Pulmonary artery endothelial cell (primary cell): ENCODE measurements around the gene PORCN. TPM values are rescaled to one million over a fixed set of nuclear protein-coding genes. Genes with fewer than 3 reads are reported as not detected.
"Not testable (repeated sequence)": the region's sequence is repeated elsewhere in the genome, so short reads cannot be mapped to it uniquely, and the experiment has no call there.

Experiments used
- DNase-seq: peaks from one replicate; pipeline ENCODE4 v3.0.0-alpha.2; 2011; ENCODE audit warnings: low read depth, low spot score
- total RNA-seq: library from RNA; depleted of rRNA; stranded (reverse); fragments of >200 nt; gene quantifications from 2 replicates; pipeline ENCODE4 v1.2.3, GENCODE V29; 2014

PORCN gene
- total RNA-seq, 1 donor from 2014 or later: 10.8 TPM

GRCh38 chrX:48509619-48510018 lies 827 bp downstream of the PORCN start:
- no peak for DNase-seq

DNA sequence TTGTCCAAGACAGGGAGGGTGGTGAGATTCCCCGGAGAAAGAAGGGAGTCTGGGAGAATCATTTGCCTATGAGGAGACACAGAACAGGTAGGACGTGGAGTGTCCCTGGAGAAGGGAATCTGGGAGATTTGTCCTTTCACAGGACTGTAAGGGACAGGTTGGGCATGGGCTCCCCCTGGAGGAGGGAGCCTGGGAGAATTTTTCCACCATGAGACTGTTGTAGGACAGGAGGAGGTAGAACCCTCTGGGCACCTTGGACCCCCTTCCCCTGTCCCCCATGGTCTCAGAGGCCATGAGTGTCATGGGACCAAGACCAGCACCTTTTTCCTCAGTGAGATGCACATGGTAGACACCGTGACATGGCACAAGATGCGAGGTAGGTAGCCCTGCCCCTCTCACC lies 2.8 kb downstream of the PORCN start:
- DNase-seq: no peak

- DNase-seq: no peak
These were observed 3.7 kb downstream of the PORCN start for GRCh38 chrX:48512371-48512935.

- DNase-seq: no peak
These were observed 4.9 kb downstream of the PORCN start for GRCh38 chrX:48513670-48514069.

- no peak for DNase-seq
These were observed 5.5 kb downstream of the PORCN start for GRCh38 chrX:48514126-48514806.

- no peak for DNase-seq
These were observed 6.2 kb downstream of the PORCN start for GRCh38 chrX:48514868-48515460.

DNA sequence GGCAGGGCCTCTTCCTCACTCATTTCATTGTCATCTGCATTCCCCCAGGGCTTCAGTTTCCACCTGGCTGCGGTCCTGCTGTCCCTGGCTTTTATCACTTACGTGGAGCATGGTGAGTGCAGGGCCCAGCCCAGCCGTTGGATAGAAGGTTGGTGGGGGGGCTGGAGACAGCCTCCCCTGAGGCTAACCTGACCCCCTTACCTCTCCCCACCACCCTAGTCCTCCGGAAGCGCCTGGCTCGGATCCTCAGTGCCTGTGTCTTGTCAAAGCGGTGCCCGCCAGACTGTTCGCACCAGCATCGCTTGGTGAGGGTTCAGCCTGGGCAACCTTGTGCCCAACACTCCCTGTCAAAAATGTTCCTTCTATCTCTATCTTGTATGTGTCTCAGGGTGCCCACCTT lies 7.0 kb downstream of the PORCN start:
- DNase-seq: no peak

- no peak for DNase-seq
These were observed 7.5 kb downstream of the PORCN start for GRCh38 chrX:48516285-48516684.

- DNase-seq: no peak
These were observed 8.2 kb downstream of the PORCN start for GRCh38 chrX:48516987-48517386.

GRCh38 chrX:48519481-48519880 lies 10.7 kb downstream of the PORCN start:
- DNase-seq: not testable (repeated sequence)

DNA sequence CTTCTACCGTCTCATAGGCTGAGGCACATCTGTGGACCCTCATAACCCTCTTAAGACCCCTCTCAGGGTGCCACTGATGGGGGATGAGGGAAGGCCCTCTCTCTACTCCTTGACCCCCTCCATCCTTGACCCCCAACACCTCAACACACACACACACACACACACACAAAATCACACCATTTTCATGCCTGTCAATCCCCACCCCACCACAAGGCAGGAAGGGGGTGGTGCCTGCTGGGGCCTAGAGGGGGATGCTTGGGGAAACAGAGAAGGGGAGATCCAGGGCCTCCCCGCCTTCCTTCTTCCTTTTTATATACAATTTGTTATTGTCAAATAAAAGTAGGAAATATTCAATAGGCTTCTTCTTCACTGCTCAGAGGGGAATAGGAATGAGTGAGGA lies 11.7 kb downstream of the PORCN start:
- DNase-seq: no peak

DNA sequence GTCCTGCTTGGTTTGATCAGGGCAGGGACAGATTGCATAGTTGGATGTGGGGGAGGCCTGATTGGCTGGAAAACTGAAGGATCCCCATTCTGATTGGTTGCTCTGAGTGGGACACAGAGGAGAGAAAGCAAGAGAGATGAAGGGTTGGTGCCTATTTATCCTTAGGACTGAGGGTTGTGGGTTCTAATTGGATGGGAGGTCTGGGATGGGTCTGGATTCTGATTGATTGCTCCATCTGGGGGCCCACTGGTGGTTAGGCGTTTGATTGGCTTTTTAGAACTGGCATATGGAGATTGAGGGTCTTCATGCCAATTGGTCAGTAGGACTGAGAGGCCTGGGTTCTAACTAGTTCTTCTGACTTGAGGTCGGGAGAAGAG lies 12.2 kb downstream of the PORCN start:
- DNase-seq: no peak

- DNase-seq: peak; percentile 32
These were observed 12.8 kb downstream of the PORCN start, which contains the start of gene EBP for GRCh38 chrX:48521353-48522243. Gene EBP (plus strand): TSS chrX:48521808. CDS start chrX:48523772, 1,964 bp downstream.

- no peak for DNase-seq
These were observed 13.5 kb downstream of the PORCN start for GRCh38 chrX:48522291-48522690.

- no peak for DNase-seq
These were observed 14.9 kb downstream of the PORCN start for GRCh38 chrX:48523682-48524081.

DNA sequence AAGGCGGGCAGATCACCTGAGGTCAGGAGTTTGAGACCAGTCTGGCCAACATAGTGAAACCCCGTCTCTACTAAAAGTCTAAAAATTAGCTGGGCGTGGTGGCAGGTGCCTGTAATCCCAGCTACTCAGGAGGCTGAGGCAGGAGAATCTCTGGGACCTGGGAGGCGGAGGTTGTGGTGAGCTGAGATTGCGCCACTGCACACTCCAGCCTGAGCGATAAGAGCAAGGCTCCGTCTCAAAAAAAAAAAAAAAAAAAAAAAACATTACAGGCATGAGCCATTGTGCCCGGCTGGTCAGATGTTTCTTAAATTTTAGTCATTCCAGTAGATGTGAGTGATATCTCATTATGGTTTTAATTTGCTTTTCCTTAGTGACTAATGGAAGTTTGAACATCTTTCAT lies 17.1 kb downstream of the PORCN start:
- not testable (repeated sequence) for DNase-seq

DNA sequence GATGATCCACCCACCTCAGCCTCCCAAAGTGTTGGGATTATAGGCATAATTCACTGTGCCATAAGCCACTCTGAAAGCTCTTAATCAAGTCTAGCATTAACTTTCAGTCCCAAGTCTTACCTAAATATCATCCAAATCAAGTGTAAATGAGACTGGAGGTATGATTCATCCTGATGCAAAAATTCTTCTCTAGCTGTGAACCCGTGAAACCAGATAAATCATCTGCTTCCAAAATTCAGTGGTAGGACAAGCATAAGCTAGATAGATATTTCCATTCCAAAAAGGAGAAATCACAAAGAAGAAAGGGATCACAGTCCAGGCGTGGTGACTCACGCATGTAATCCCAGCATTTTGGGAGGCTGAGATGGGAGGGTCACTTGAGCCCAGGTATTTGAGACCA lies 21.9 kb downstream of the PORCN start:
- DNase-seq: no peak

GRCh38 chrX:48531358-48531959 lies 22.7 kb downstream of the PORCN start:
- no peak for DNase-seq

GRCh38 chrX:48532161-48532560 lies 23.4 kb downstream of the PORCN start:
- no peak for DNase-seq

DNA sequence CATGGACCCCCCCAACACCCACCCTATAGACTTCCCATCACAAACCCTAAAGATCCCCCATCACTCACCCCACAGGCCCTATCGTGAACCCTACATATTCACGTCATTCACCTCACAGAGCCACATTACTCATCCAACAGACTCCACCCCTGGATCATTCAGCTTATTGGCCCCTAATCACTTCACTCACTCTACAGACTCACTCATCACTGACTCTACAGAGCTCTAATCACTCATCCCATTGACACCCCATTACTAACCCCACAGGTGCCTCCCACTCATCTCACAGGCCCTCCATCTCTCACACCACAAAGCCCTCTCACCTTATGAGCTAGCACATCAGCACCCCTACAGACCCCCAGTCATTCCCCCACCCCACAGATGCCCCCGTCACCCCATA lies 24.4 kb downstream of the PORCN start:
- no peak for DNase-seq

GRCh38 chrX:48538641-48539344 lies 30.0 kb downstream of the PORCN start:
- DNase-seq: no peak
